Suprapubic skin (tissue), 4 donors: ENCODE data around the gene PARVG. TPM values are rescaled to one million over a fixed set of nuclear protein-coding genes. Genes with fewer than 3 reads are reported as not detected.

Experiments
- DNase-seq, 2 donors: peaks; one replicate each; pipeline ENCODE4 v3.0.0-alpha.2; 2019; ENCODE audit warnings: low spot score in 2 of 2
- H3K27ac ChIP-seq: fragments of 200-600 bp; sonication (generic); one replicate; pipeline ENCODE4 v1.5.1; 2019
- H3K27me3 ChIP-seq: fragments of 200-600 bp; sonication (generic); one replicate; pipeline ENCODE4 v1.5.1; 2019
- H3K36me3 ChIP-seq: fragments of 200-600 bp; sonication (generic); one replicate; pipeline ENCODE4 v1.5.1; 2019
- H3K4me1 ChIP-seq: fragments of 200-600 bp; sonication (generic); one replicate; pipeline ENCODE4 v1.5.1; 2019
- H3K4me3 ChIP-seq: fragments of 200-600 bp; sonication (generic); one replicate; pipeline ENCODE4 v1.5.1; 2019; ENCODE audit warnings: mild to moderate bottlenecking
- H3K9me3 ChIP-seq: fragments of 200-600 bp; sonication (generic); one replicate; pipeline ENCODE4 v1.5.1; 2019
- CTCF ChIP-seq, 2 donors: fragments of 200-600 bp in 1 of 2; fragments of 450-650 bp in 1 of 2; sonication (generic) in 1 of 2; IDR thresholded peaks; one replicate each; pipeline ENCODE4 v1.5.1; 2016 to 2019; ENCODE audit warnings: antibody characterized with exemption in 2 of 2, mild to moderate bottlenecking in 1 of 2, moderate library complexity in 1 of 2
- EP300 ChIP-seq: sonication (generic); formaldehyde crosslinking; IDR thresholded peaks from one replicate; pipeline ENCODE4 v1.6.1; 2017; ENCODE audit warnings: antibody characterized with exemption
- POLR2A ChIP-seq, 2 donors: fragments of 450-650 bp; IDR thresholded peaks; one replicate each; pipeline ENCODE4 v1.6.1; 2017; ENCODE audit warnings: antibody characterized with exemption in 2 of 2, mild to moderate bottlenecking in 2 of 2, moderate library complexity in 2 of 2
- POLR2AphosphoS5 ChIP-seq, 3 donors: sonication (generic); formaldehyde crosslinking; IDR thresholded peaks; one replicate each; pipeline ENCODE4 v1.6.1; 2017; ENCODE audit warnings: antibody characterized with exemption in 3 of 3
- WGBS: methylation state at CpG from one replicate; pipeline ENCODE4 v1.1.5; 2018; 5-methylcytosine and 5-hydroxymethylcytosine counted together
- total RNA-seq, 4 donors: library from RNA; depleted of rRNA; stranded (reverse); fragments of >200 nt; gene quantifications; one replicate each; pipeline ENCODE4 v1.1.0, GENCODE V29; 2016

Gene PARVG
- total RNA-seq, 4 donors from 2014 or later, result 1.6 to 17.1 (median 3.2) TPM

- DNase-seq, result no peak
- Histone ChIP-seq H3K36me3 (peaks cover 13% of the 10 kb centered on the region), H3K27ac (no peak overlapping the region), H3K4me1 (no peaks in the 10 kb centered on the region), H3K4me3 (no peak overlapping the region), H3K9me3 (no peaks in the 10 kb centered on the region), H3K27me3 (peaks cover 3% of the 10 kb centered on the region)
- TF ChIP-seq EP300 (no peak), CTCF (IDR thresholded peaks at IDR 0.05) (no peak), POLR2A (IDR thresholded peaks at IDR 0.05) (no peak), POLR2AphosphoS5 (IDR thresholded peaks at IDR 0.05) (no peak)
- WGBS, result 81% methylated on average over 12 of the region's 12 CpGs
Measured at GRCh38 chr22:44147008-44147645, 33.6 kb upstream of the PARVG start.

GRCh38 chr22:44147821-44148574 lies 32.7 kb upstream of the PARVG start:
- no peak for DNase-seq
- Histone ChIP-seq H3K4me3 (no peak overlapping the region), H3K27me3 (peaks cover 3% of the 10 kb centered on the region), H3K36me3 (peaks cover 10% of the 10 kb centered on the region), H3K27ac (no peak overlapping the region), H3K4me1 (no peaks in the 10 kb centered on the region), H3K9me3 (no peaks in the 10 kb centered on the region)
- TF ChIP-seq EP300 (no peak), POLR2AphosphoS5 (IDR thresholded peaks at IDR 0.05) (no peak), POLR2A (IDR thresholded peaks at IDR 0.05) (no peak), CTCF (IDR thresholded peaks at IDR 0.05) (no peak)
- 46% methylated on average over 27 of the region's 27 CpGs for WGBS

GRCh38 chr22:44151676-44152075 lies 29.0 kb upstream of the PARVG start:
- Histone ChIP-seq H3K4me3 (no peak overlapping the region), H3K36me3 (peaks cover 5% of the 10 kb centered on the region), H3K4me1 (no peaks in the 10 kb centered on the region), H3K27me3 (no peaks in the 10 kb centered on the region), H3K27ac (no peak overlapping the region), H3K9me3 (no peaks in the 10 kb centered on the region)
- no peak for DNase-seq
- TF ChIP-seq EP300, result no peak
- TF ChIP-seq POLR2AphosphoS5 (IDR thresholded peaks at IDR 0.05), result no peak
- TF ChIP-seq POLR2A (IDR thresholded peaks at IDR 0.05), result no peak
- no peak for TF ChIP-seq CTCF (IDR thresholded peaks at IDR 0.05)
- WGBS, result 59% methylated on average over 4 of the region's 4 CpGs

- H3K27me3 ChIP-seq, result no peaks in the 10 kb centered on the region
- H3K9me3 ChIP-seq, result no peaks in the 10 kb centered on the region
Measured at GRCh38 chr22:44153710-44154109, 27.0 kb upstream of the PARVG start.

More at GRCh38 chr22:44153710-44154109, 27.0 kb upstream of the PARVG start:
- no peak for DNase-seq
- Histone ChIP-seq H3K4me3 (no peak overlapping the region), H3K4me1 (no peaks in the 10 kb centered on the region), H3K36me3 (peaks cover 11% of the 10 kb centered on the region), H3K27ac (no peak overlapping the region)
- no peak for TF ChIP-seq CTCF (IDR thresholded peaks at IDR 0.05)
- no peak for TF ChIP-seq EP300
- TF ChIP-seq POLR2A (IDR thresholded peaks at IDR 0.05), result no peak
- TF ChIP-seq POLR2AphosphoS5 (IDR thresholded peaks at IDR 0.05), result no peak
- WGBS, result 86% methylated on average over 10 of the region's 10 CpGs
